H1 (cell line): ENCODE results near the gene LIPT2. TPM values are rescaled to one million over a fixed set of nuclear protein-coding genes. Genes with fewer than 3 reads are reported as not detected.

Experiments
- CTCF ChIA-PET: fragments of 300-600 bp; sonication (Branson Sonifier 250); formaldehyde crosslinking; loops from one replicate; lab custom pipeline; 2021; ENCODE audit not compliant: partially characterized antibody; lab: Charles Lee
- POLR2A ChIA-PET: fragments of 300-600 bp; sonication (Branson Sonifier 250); formaldehyde crosslinking; loops from one replicate; lab custom pipeline; 2021; ENCODE audit warnings: inconsistent platforms; ENCODE audit not compliant: partially characterized antibody; lab: Charles Lee
- DNase-seq, 2 experiments: peaks; one replicate each; pipeline versions ENCODE4 v3.0.0 to v3.0.0-alpha.2; 2010 to 2022; ENCODE audit warnings: low spot score in 2 of 2, low read depth in 1 of 2, mixed read lengths in 1 of 2
- FAIRE-seq: peaks from 2 replicates; lab custom pipeline; 2011; peaks lifted over from hg19 to GRCh38; lab: Jason Lieb, UNC
- H2AFZ ChIP-seq: 2 replicates; pipeline ENCODE4 v1.8.1; 2012; ENCODE audit warnings: low read length, inconsistent platforms
- H2AK5ac ChIP-seq: 2 replicates; pipeline ENCODE4 v1.6.1; 2013; ENCODE audit warnings: low read depth, low read length
- H2BK120ac ChIP-seq: replicated peaks from 2 replicates; pipeline ENCODE3; 2013; ENCODE audit warnings: low read depth, low read length, inconsistent platforms
- H2BK12ac ChIP-seq: 2 replicates; pipeline ENCODE4 v1.6.1; 2013; ENCODE audit warnings: low read depth, low read length
- H2BK15ac ChIP-seq: 2 replicates; pipeline ENCODE4 v1.6.1; 2013; ENCODE audit warnings: low read length
- H2BK20ac ChIP-seq: 2 replicates; pipeline ENCODE4 v1.6.1; 2013; ENCODE audit warnings: low read length
- H2BK5ac ChIP-seq: 2 replicates; pipeline ENCODE4 v1.6.1; 2013; ENCODE audit warnings: low read depth, low read length
- H3K14ac ChIP-seq: 2 replicates; pipeline ENCODE4 v1.6.1; 2013; ENCODE audit warnings: inconsistent platforms; ENCODE audit not compliant: insufficient read length
- H3K18ac ChIP-seq: 2 replicates; pipeline ENCODE4 v1.6.1; 2013; ENCODE audit warnings: low read length; ENCODE audit errors: extremely low read depth
- H3K23ac ChIP-seq: 2 replicates; pipeline ENCODE4 v1.6.1; 2013; ENCODE audit warnings: inconsistent platforms; ENCODE audit not compliant: insufficient read length
- H3K23me2 ChIP-seq: 2 replicates; pipeline ENCODE4 v1.6.1; 2013; ENCODE audit warnings: low read depth, low read length
- H3K27ac ChIP-seq: 2 replicates; pipeline ENCODE4 v1.6.1; 2011; ENCODE audit warnings: low read depth, low read length, inconsistent platforms
- H3K27me3 ChIP-seq, 4 experiments: replicated peaks in 1 of 4; 1 replicate in 1 of 4; 2 replicates in 3 of 4; pipeline versions ENCODE4 v1.6.1 to v1.8.1; 2011 to 2013; ENCODE audit warnings: low read length in 3 of 4, mild to moderate bottlenecking in 3 of 4, inconsistent platforms in 2 of 4, mixed read lengths in 2 of 4, moderate library complexity in 1 of 4; ENCODE audit not compliant: control insufficient read depth in 3 of 4, insufficient read depth in 3 of 4; ENCODE audit errors: extremely low read depth in 1 of 4
- H3K36me3 ChIP-seq, 4 experiments: 2 replicates each; pipeline versions ENCODE4 v1.6.1 to v1.8.1; 2011 to 2013; ENCODE audit warnings: mild to moderate bottlenecking in 4 of 4, low read length in 3 of 4, moderate library complexity in 2 of 4, control low read depth in 1 of 4, inconsistent platforms in 1 of 4; ENCODE audit not compliant: insufficient read depth in 4 of 4, control insufficient read depth in 2 of 4
- H3K4ac ChIP-seq: replicated peaks from 2 replicates; pipeline ENCODE3; 2013; ENCODE audit warnings: low read length, low read depth, mixed read lengths, inconsistent platforms; ENCODE audit not compliant: insufficient read length
- H3K4me1 ChIP-seq, 4 experiments: replicated peaks in 1 of 4; 1 replicate in 1 of 4; 2 replicates in 3 of 4; pipeline versions ENCODE4 v1.6.1 to v1.8.1; 2011 to 2013; ENCODE audit warnings: low read length in 3 of 4, inconsistent platforms in 2 of 4, mixed read lengths in 1 of 4; ENCODE audit not compliant: insufficient read depth in 4 of 4, control insufficient read depth in 3 of 4
- H3K4me2 ChIP-seq, 2 experiments: 2 replicates each; pipeline versions ENCODE4 v1.6.1 to v1.8.1; 2011 to 2013; ENCODE audit warnings: low read depth in 2 of 2, low read length in 2 of 2, control low read depth in 1 of 2, inconsistent platforms in 1 of 2, mild to moderate bottlenecking in 1 of 2; ENCODE audit not compliant: insufficient read depth in 1 of 2
- H3K4me3 ChIP-seq, 4 experiments: fragments of 200-600, 300-600 bp in 1 of 4; sonication (generic), shearing (Covaris generic), sonication (Bioruptor Twin) in 1 of 4; 2 replicates each; pipeline versions ENCODE4 v1.5.1 to v1.8.1; 2011 to 2016; ENCODE audit warnings: low read length in 4 of 4, low read depth in 3 of 4, control low read depth in 2 of 4, inconsistent platforms in 2 of 4, mild to moderate bottlenecking in 2 of 4, mixed read lengths in 1 of 4, moderate library complexity in 1 of 4; ENCODE audit not compliant: insufficient read depth in 2 of 4; ENCODE audit errors: extremely low read depth in 1 of 4
- H3K56ac ChIP-seq: replicated peaks from 2 replicates; pipeline ENCODE3; 2013; ENCODE audit warnings: low read depth, mild to moderate bottlenecking, mixed read lengths, low read length, inconsistent platforms; ENCODE audit not compliant: insufficient read length
- H3K79me1 ChIP-seq: 2 replicates; pipeline ENCODE4 v1.6.1; 2013; ENCODE audit warnings: low read depth, low read length, control low read depth
- H3K79me2 ChIP-seq, 2 experiments: 2 replicates each; pipeline versions ENCODE4 v1.6.1 to v1.8.1; 2012 to 2013; ENCODE audit warnings: low read length in 2 of 2, mild to moderate bottlenecking in 2 of 2, inconsistent platforms in 1 of 2; ENCODE audit not compliant: insufficient read depth in 2 of 2, control insufficient read depth in 1 of 2
- H3K9ac ChIP-seq, 4 experiments: replicated peaks in 1 of 4; 1 replicate in 1 of 4; 2 replicates in 3 of 4; pipeline versions ENCODE4 v1.6.1 to v1.8.1; 2011 to 2013; ENCODE audit warnings: low read depth in 3 of 4, low read length in 3 of 4, control low read depth in 2 of 4, mild to moderate bottlenecking in 2 of 4, moderate library complexity in 2 of 4, inconsistent platforms in 1 of 4; ENCODE audit errors: extremely low read depth in 1 of 4
- H3K9me3 ChIP-seq, 2 experiments: 2 replicates each; pipeline versions ENCODE4 v1.6.1 to v1.8.1; 2012 to 2013; ENCODE audit warnings: mild to moderate bottlenecking in 2 of 2, moderate library complexity in 2 of 2, control low read depth in 1 of 2, inconsistent platforms in 1 of 2, low read depth in 1 of 2, low read length in 1 of 2, mixed read lengths in 1 of 2; ENCODE audit not compliant: insufficient read depth in 2 of 2
- H4K20me1 ChIP-seq, 2 experiments: replicated peaks in 1 of 2; 2 replicates each; pipeline versions ENCODE3 to v1.8.1; 2011 to 2013; ENCODE audit warnings: inconsistent platforms in 2 of 2, low read length in 2 of 2, mild to moderate bottlenecking in 1 of 2; ENCODE audit not compliant: insufficient read depth in 2 of 2, control insufficient read depth in 1 of 2
- H4K5ac ChIP-seq: 2 replicates; pipeline ENCODE4 v1.6.1; 2013; ENCODE audit warnings: low read length, low read depth, mixed read lengths, inconsistent platforms; ENCODE audit not compliant: insufficient read length
- H4K8ac ChIP-seq: 2 replicates; pipeline ENCODE4 v1.8.0; 2013; ENCODE audit warnings: mild to moderate bottlenecking, moderate library complexity, low read length, inconsistent platforms; ENCODE audit not compliant: insufficient read depth; ENCODE audit errors: extremely low read depth
- H4K91ac ChIP-seq: replicated peaks from 2 replicates; pipeline ENCODE3; 2013; ENCODE audit warnings: low read length, mixed read lengths, inconsistent platforms; ENCODE audit not compliant: insufficient read length
- ASH2L ChIP-seq: fragments of 200-600, 300-600 bp; sonication (generic); IDR thresholded peaks from one replicate; pipeline ENCODE4 v1.7.1; 2017; ENCODE audit warnings: low read length
- CBX5 ChIP-seq: fragments of 300-800, 300-1000 bp; sonication (generic); IDR thresholded peaks from 2 replicates; pipeline ENCODE4 v1.7.1; 2016; ENCODE audit warnings: antibody characterized with exemption, low read length, low read depth
- EZH2 ChIP-seq: fragments of 200-600 bp; sonication (generic); IDR thresholded peaks from 2 replicates; pipeline ENCODE4 v1.7.1; 2012; ENCODE audit warnings: low read depth, mild to moderate bottlenecking, moderate library complexity, low read length, inconsistent platforms; ENCODE audit not compliant: severe bottlenecking
- HDAC2 ChIP-seq, 2 experiments: fragments of 300-600 bp in 1 of 2; sonication (generic) in 1 of 2; IDR thresholded peaks; 2 replicates each; pipeline ENCODE4 v1.6.1; 2011 to 2012; ENCODE audit warnings: low read depth in 2 of 2, low read length in 2 of 2, mild to moderate bottlenecking in 2 of 2, moderate library complexity in 2 of 2, borderline replicate concordance in 1 of 2, inconsistent platforms in 1 of 2
- JUN ChIP-seq: IDR thresholded peaks from 2 replicates; pipeline ENCODE4 v1.6.1; 2011; ENCODE audit warnings: low read depth, mild to moderate bottlenecking, improper control_type of control experiment, low read length
- NANOG ChIP-seq: IDR thresholded peaks from 2 replicates; pipeline ENCODE4 v1.6.1; 2011; ENCODE audit warnings: low read length, low read depth, mild to moderate bottlenecking, inconsistent platforms; ENCODE audit not compliant: insufficient read depth, poor library complexity, severe bottlenecking
- POLR2A ChIP-seq, 2 experiments: IDR thresholded peaks; 1 replicate in 1 of 2; 2 replicates in 1 of 2; pipeline ENCODE4 v1.6.1; 2011; ENCODE audit warnings: low read depth in 2 of 2, low read length in 2 of 2, mild to moderate bottlenecking in 2 of 2; ENCODE audit errors: control extremely low read depth in 1 of 2
- TAF1 ChIP-seq: IDR thresholded peaks from 2 replicates; pipeline ENCODE4 v1.6.1; 2011; ENCODE audit warnings: mild to moderate bottlenecking, low read depth, low read length
- TAF7 ChIP-seq: optimal IDR thresholded peaks from 2 replicates; pipeline ENCODE3; 2011; ENCODE audit warnings: low read depth, mild to moderate bottlenecking, inconsistent platforms, low read length, moderate library complexity, borderline replicate concordance
- WGBS, 2 experiments: shearing (Covaris generic) in 1 of 2; methylation state at CpG; one replicate each; pipeline versions ENCODE4 v1.1.6 to v1.1.7; 2013 to 2015; ENCODE audit warnings: low lambda C conversion rate in 2 of 2, mixed read lengths in 2 of 2, inconsistent platforms in 1 of 2, low coverage in 1 of 2, missing lambda C conversion rate in 1 of 2; ENCODE audit not compliant: insufficient replicate concordance in 2 of 2, insufficient coverage in 1 of 2, insufficient read length in 1 of 2; ENCODE audit errors: extremely low coverage in 1 of 2, missing lambda C conversion rate in 1 of 2; 5-methylcytosine and 5-hydroxymethylcytosine counted together
- polyA plus RNA-seq, 7 experiments: library from polyadenylated mRNA; depleted of rRNA in 3 of 7; stranded (reverse) in 5 of 7; unstranded in 2 of 7; fragments of >200 nt in 5 of 7; fragments of 200-250 nt in 2 of 7; gene quantifications; 1 replicate in 5 of 7; 2 replicates in 1 of 7; 4 replicates in 1 of 7; pipeline versions ENCODE4 v1.2.1 to v1.2.3, GENCODE V29; 2011 to 2013; ENCODE audit warnings: missing spikeins in 2 of 7, mixed read lengths in 2 of 7
- total RNA-seq: library from RNA; stranded (reverse); fragmentation: NEBNext Ultra II Directional; extraction: Animal tissue kit (Norgen Biotek cat#: 25700); gene quantifications from 2 replicates; pipeline ENCODE4 v1.2.1, GENCODE V29; 2021
- TF ChIP-seq, protein P1 (sequence below): IDR thresholded peaks from 2 replicates; pipeline ENCODE4 v1.6.1; 2011; ENCODE audit warnings: low read depth, mild to moderate bottlenecking, low read length; ENCODE audit not compliant: insufficient read depth

LIPT2 gene
- total and polyA plus RNA-seq, 2 of the 8 experiments (the other 6 are each of a cell fraction or from before 2014, with no cell fraction given): 6.4 to 16.7 TPM

GRCh38 chr11:74522776-74523175, 29.3 kb upstream of the LIPT2 start:
- no peak overlapping the region for H4K5ac ChIP-seq
- FAIRE-seq: no peak
- H3K9me3 ChIP-seq: no peaks in the 10 kb centered on the region
- no peak overlapping the region for H2BK15ac ChIP-seq
- TF ChIP-seq, protein P1, sequence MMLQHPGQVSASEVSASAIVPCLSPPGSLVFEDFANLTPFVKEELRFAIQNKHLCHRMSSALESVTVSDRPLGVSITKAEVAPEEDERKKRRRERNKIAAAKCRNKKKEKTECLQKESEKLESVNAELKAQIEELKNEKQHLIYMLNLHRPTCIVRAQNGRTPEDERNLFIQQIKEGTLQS: no peak
- TF ChIP-seq TAF1 (no peak), NANOG (no peak), CBX5 (no peak), POLR2A (IDR thresholded peaks at IDR 0.05; ENCODE audit: control extremely low read depth in 1 of 2, low read depth in 2 of 2, low read length in 2 of 2) (no peak), EZH2 (no peak), ASH2L (no peak), TAF7 (no peak), HDAC2 (IDR thresholded peaks at IDR 0.05; ENCODE audit: borderline replicate concordance in 1 of 2, low read depth in 2 of 2, low read length in 2 of 2) (no peak), JUN (no peak)
- TF ChIP-seq, all 59 proteins: peak for 0
- H2BK20ac ChIP-seq: no peak overlapping the region
- peaks cover 2% of the 10 kb centered on the region; the same call in 1 of the 2 replicates for H3K23me2 ChIP-seq
- no peaks in the 10 kb centered on the region for H3K36me3 ChIP-seq
- H3K79me1 ChIP-seq: no peaks in the 10 kb centered on the region
- no peak overlapping the region for H2BK12ac ChIP-seq
- DNase-seq: no peak
- no peaks in the 10 kb centered on the region for H3K79me2 ChIP-seq
- no peak overlapping the region for H3K56ac ChIP-seq
- ChIA-PET POLR2A (no interaction called here), CTCF (interaction anchor here (0.6 to 1.8 kb wide), 3 partner anchors 16 to 73 kb away, joined by 3 to 5 read pairs (median 4); partner anchors contain the start of gene LIPT2)
- H2BK5ac ChIP-seq: no peak overlapping the region
- no peak overlapping the region for H3K18ac ChIP-seq
- H2AK5ac ChIP-seq: no peak overlapping the region
- no peaks in the 10 kb centered on the region for H3K27me3 ChIP-seq
- H3K4me3 ChIP-seq: no peak overlapping the region
- H2BK120ac ChIP-seq: no peak overlapping the region
- no peaks in the 10 kb centered on the region for H3K4me1 ChIP-seq
- H4K20me1 ChIP-seq: no peaks in the 10 kb centered on the region
- whole genome bisulfite sequencing, 2 experiments: 94% methylated on average over 3 of the region's 3 CpGs; no CpG with 5 or more reads in 1 of the 2 experiments
- no peak overlapping the region for H4K91ac ChIP-seq
- no peak overlapping the region for H3K27ac ChIP-seq
- no peak overlapping the region for H3K4me2 ChIP-seq
- H3K4ac ChIP-seq: no peak overlapping the region
- H4K8ac ChIP-seq: no peak overlapping the region
- H3K14ac ChIP-seq: no peak overlapping the region
- H3K9ac ChIP-seq: no peak overlapping the region
- no peak overlapping the region for H2AFZ ChIP-seq
- H3K23ac ChIP-seq: no peak overlapping the region
